Activated CD8-positive, alpha-beta memory T cell treated with anti-CD3 and anti-CD28 coated beads, Interleukin-2, amount 50 U/mL, for 1 hour (primary cell): ENCODE measurements around the gene KIAA0825.

Source experiments
- DNase-seq: peaks from one replicate; pipeline ENCODE4 v3.0.0-alpha.2; 2020; ENCODE audit errors: extremely low read depth

KIAA0825 gene

GRCh38 chr5:94618493-94619328 is at the start of gene KIAA0825, which contains the start of gene SLF1:
Gene KIAA0825, minus strand, starts transcription at chr5:94618604. Its CDS starts 81,478 bp downstream, at chr5:94537126.
Gene SLF1, plus strand, starts transcription at chr5:94618669. Its CDS starts 10,142 bp downstream, at chr5:94628811.
- DNase-seq = peak; percentile 51

- no peak for DNase-seq
Observed at GRCh38 chr5:94667937-94668336, 49.5 kb upstream of the KIAA0825 start.

GRCh38 chr5:94661086-94661485 is 42.7 kb upstream of the KIAA0825 start:
- DNase-seq = no peak

GRCh38 chr5:94660506-94660905 is 42.1 kb upstream of the KIAA0825 start:
- no peak for DNase-seq

- DNase-seq = no peak
Observed at GRCh38 chr5:94658272-94658671, 39.9 kb upstream of the KIAA0825 start.

- DNase-seq = no peak
Observed at GRCh38 chr5:94649874-94650273, 31.5 kb upstream of the KIAA0825 start.

GRCh38 chr5:94646758-94647157 is 28.4 kb upstream of the KIAA0825 start:
- DNase-seq = no peak

- DNase-seq = no peak
Observed at GRCh38 chr5:94645053-94645452, 26.6 kb upstream of the KIAA0825 start.

GRCh38 chr5:94640176-94640575 is 21.8 kb upstream of the KIAA0825 start:
- DNase-seq = no peak

- DNase-seq = no peak
Observed at GRCh38 chr5:94632024-94632423, 13.6 kb upstream of the KIAA0825 start.

GRCh38 chr5:94627191-94627590 is 8.8 kb upstream of the KIAA0825 start:
- no peak for DNase-seq

GRCh38 chr5:94623877-94624276 is 5.5 kb upstream of the KIAA0825 start:
- no peak for DNase-seq

GRCh38 chr5:94623011-94623410 is 4.6 kb upstream of the KIAA0825 start:
- DNase-seq = no peak

GRCh38 chr5:94621763-94622162 is 3.4 kb upstream of the KIAA0825 start:
- no peak for DNase-seq

- no peak for DNase-seq
Observed at GRCh38 chr5:94620256-94620655, 1.9 kb upstream of the KIAA0825 start.

GRCh38 chr5:94618029-94618492 is 343 bp downstream of the KIAA0825 start:
- no peak for DNase-seq

GRCh38 chr5:94615862-94616261 is 2.5 kb downstream of the KIAA0825 start:
- DNase-seq = no peak

GRCh38 chr5:94614156-94614805 is 4.1 kb downstream of the KIAA0825 start:
- DNase-seq = no peak

- no peak for DNase-seq
Observed at GRCh38 chr5:94613583-94613982, 4.8 kb downstream of the KIAA0825 start.

- no peak for DNase-seq
Observed at GRCh38 chr5:94595281-94595840, 23.0 kb downstream of the KIAA0825 start.

- no peak for DNase-seq
Observed at GRCh38 chr5:94577466-94578245, 40.7 kb downstream of the KIAA0825 start.

- DNase-seq = no peak
Observed at GRCh38 chr5:94575196-94575595, 43.2 kb downstream of the KIAA0825 start.
